SIG-M5 (cell line): ENCODE results near the gene SCAMP2.

Experiments used
- DNase-seq: peaks from one replicate; lab custom pipeline; 2025; lab: John Stamatoyannopoulos, UW

Gene SCAMP2

GRCh38 chr15:74858369-74858740 lies 14.8 kb downstream of the SCAMP2 start:
- DNase-seq = no peak

GRCh38 chr15:74857671-74858368 lies 15.3 kb downstream of the SCAMP2 start:
- no peak for DNase-seq

- DNase-seq = no peak
Observed at GRCh38 chr15:74857082-74857655, 16.0 kb downstream of the SCAMP2 start.

- DNase-seq = no peak
Observed at GRCh38 chr15:74856537-74856936, 16.6 kb downstream of the SCAMP2 start.

GRCh38 chr15:74855857-74856256 lies 17.3 kb downstream of the SCAMP2 start:
- DNase-seq = no peak

- no peak for DNase-seq
Observed at GRCh38 chr15:74854453-74855022, 18.6 kb downstream of the SCAMP2 start.

- no peak for DNase-seq
Observed at GRCh38 chr15:74851960-74852359, 21.2 kb downstream of the SCAMP2 start.

- no peak for DNase-seq
Observed at GRCh38 chr15:74850393-74850792, 22.8 kb downstream of the SCAMP2 start.

GRCh38 chr15:74847432-74847831 lies 25.7 kb downstream of the SCAMP2 start:
- no peak for DNase-seq

GRCh38 chr15:74845581-74845980 lies 27.6 kb downstream of the SCAMP2 start:
- no peak for DNase-seq

- no peak for DNase-seq
Observed at GRCh38 chr15:74845208-74845568, 28.0 kb downstream of the SCAMP2 start.

GRCh38 chr15:74844319-74845207 lies 28.6 kb downstream of the SCAMP2 start:
- DNase-seq = no peak

- no peak for DNase-seq
Observed at GRCh38 chr15:74843891-74844299, 29.3 kb downstream of the SCAMP2 start.

GRCh38 chr15:74843445-74843828 lies 29.7 kb downstream of the SCAMP2 start:
- no peak for DNase-seq

- peak; percentile 63 for DNase-seq
Observed at GRCh38 chr15:74842581-74843444, 30.4 kb downstream of the SCAMP2 start, which contains the start of gene ULK3. Gene ULK3 (minus strand): TSS chr15:74843156. CDS start chr15:74843105, 51 bp downstream.

- DNase-seq = no peak
Observed at GRCh38 chr15:74841891-74842373, 31.2 kb downstream of the SCAMP2 start.

- no peak for DNase-seq
Observed at GRCh38 chr15:74840851-74841775, 32.1 kb downstream of the SCAMP2 start.

GRCh38 chr15:74839526-74840395 lies 33.4 kb downstream of the SCAMP2 start:
- no peak for DNase-seq
